Hepatocyte (in vitro differentiated cells): Measurements from ENCODE around the gene RAPSN.

Source experiments
- EZH2phosphoT487 ChIP-seq: fragments of 200-600 bp; sonication (generic); IDR thresholded peaks from one replicate; pipeline ENCODE4 v1.6.1; 2018; ENCODE audit warnings: antibody characterized with exemption, mild to moderate bottlenecking, low read depth, moderate library complexity; ENCODE audit not compliant: unreplicated experiment, severe bottlenecking
- TF ChIP-seq, protein P1 (sequence below): fragments of 200-600 bp; sonication (generic); IDR thresholded peaks from 2 replicates; pipeline ENCODE4 v1.5.1; 2016; ENCODE audit warnings: antibody characterized with exemption, mild to moderate bottlenecking; ENCODE audit not compliant: poor library complexity

DNA sequence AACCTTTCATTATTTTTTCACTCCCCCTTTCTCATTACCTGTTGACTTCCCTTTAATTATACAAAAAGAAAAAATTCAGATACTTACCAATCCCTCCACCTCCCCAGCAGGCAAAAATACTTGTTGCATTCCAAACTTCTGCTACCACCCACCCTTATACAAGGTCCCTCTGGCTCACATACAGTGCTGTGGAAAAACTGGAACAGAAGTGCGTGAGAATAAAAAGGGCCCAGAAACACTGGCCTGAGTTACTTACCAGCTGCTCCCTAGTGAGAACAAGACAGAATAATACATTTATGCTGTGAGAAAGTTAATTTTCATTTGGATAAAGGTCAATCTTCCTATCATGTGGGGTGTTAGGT is 46.9 kb upstream of the RAPSN start:
- TF ChIP-seq, protein P1, sequence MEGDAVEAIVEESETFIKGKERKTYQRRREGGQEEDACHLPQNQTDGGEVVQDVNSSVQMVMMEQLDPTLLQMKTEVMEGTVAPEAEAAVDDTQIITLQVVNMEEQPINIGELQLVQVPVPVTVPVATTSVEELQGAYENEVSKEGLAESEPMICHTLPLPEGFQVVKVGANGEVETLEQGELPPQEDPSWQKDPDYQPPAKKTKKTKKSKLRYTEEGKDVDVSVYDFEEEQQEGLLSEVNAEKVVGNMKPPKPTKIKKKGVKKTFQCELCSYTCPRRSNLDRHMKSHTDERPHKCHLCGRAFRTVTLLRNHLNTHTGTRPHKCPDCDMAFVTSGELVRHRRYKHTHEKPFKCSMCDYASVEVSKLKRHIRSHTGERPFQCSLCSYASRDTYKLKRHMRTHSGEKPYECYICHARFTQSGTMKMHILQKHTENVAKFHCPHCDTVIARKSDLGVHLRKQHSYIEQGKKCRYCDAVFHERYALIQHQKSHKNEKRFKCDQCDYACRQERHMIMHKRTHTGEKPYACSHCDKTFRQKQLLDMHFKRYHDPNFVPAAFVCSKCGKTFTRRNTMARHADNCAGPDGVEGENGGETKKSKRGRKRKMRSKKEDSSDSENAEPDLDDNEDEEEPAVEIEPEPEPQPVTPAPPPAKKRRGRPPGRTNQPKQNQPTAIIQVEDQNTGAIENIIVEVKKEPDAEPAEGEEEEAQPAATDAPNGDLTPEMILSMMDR = no peak
- no peak for TF ChIP-seq EZH2phosphoT487
